Activated CD4-positive, alpha-beta T cell treated with anti-CD3 and anti-CD28 coated beads for 1 hour (primary cell): ENCODE data around the gene BDH2.
A peak's percentile ranks its signal among the peaks of the same experiment; 100 is the strongest.

Experiments used
- DNase-seq: peaks from one replicate; pipeline ENCODE4 v3.0.0-alpha.2; 2020

BDH2 gene

GRCh38 chr4:103079621-103080020, 20.0 kb downstream of the BDH2 start:
- no peak for DNase-seq

GRCh38 chr4:103076747-103077347, 22.8 kb downstream of the BDH2 start, which contains the start of gene SLC9B2:
Gene SLC9B2 (minus strand): TSS chr4:103076761. CDS start chr4:103067550, 9,211 bp downstream.
- DNase-seq, result no peak

- DNase-seq, result peak; percentile 45
These were observed 23.5 kb downstream of the BDH2 start for GRCh38 chr4:103075894-103076746.

- no peak for DNase-seq
These were observed 24.2 kb downstream of the BDH2 start for GRCh38 chr4:103075435-103075893.

- DNase-seq, result no peak
These were observed 24.7 kb downstream of the BDH2 start for GRCh38 chr4:103074744-103075434.

GRCh38 chr4:103073792-103074438, 25.7 kb downstream of the BDH2 start:
- no peak for DNase-seq

GRCh38 chr4:103067841-103068547, 31.6 kb downstream of the BDH2 start:
- DNase-seq, result no peak

GRCh38 chr4:103060453-103061148, 39.0 kb downstream of the BDH2 start:
- no peak for DNase-seq

GRCh38 chr4:103054030-103054429, 45.6 kb downstream of the BDH2 start:
- DNase-seq, result no peak

- DNase-seq, result no peak
These were observed 46.9 kb downstream of the BDH2 start for GRCh38 chr4:103052779-103053178.

- no peak for DNase-seq
These were observed 47.5 kb downstream of the BDH2 start for GRCh38 chr4:103052145-103052544.

- DNase-seq, result no peak
These were observed 48.7 kb downstream of the BDH2 start for GRCh38 chr4:103050736-103051436.

GRCh38 chr4:103046416-103047290, 53.0 kb downstream of the BDH2 start:
- peak; percentile 9 for DNase-seq

GRCh38 chr4:103044183-103044582, 55.5 kb downstream of the BDH2 start:
- no peak for DNase-seq

- no peak for DNase-seq
These were observed 63.5 kb downstream of the BDH2 start for GRCh38 chr4:103036169-103036568.

- DNase-seq, result no peak
These were observed 67.1 kb downstream of the BDH2 start for GRCh38 chr4:103032574-103032973.

GRCh38 chr4:103030791-103031190, 68.8 kb downstream of the BDH2 start:
- no peak for DNase-seq

GRCh38 chr4:103029300-103029699, 70.3 kb downstream of the BDH2 start:
- DNase-seq, result no peak
